ENCODE data around the gene RAB5B.
"Not testable (repeated sequence)": the region's sequence is repeated elsewhere in the genome, so short reads cannot be mapped to it uniquely, and the experiment has no call there.

The RAB5B gene

DNA sequence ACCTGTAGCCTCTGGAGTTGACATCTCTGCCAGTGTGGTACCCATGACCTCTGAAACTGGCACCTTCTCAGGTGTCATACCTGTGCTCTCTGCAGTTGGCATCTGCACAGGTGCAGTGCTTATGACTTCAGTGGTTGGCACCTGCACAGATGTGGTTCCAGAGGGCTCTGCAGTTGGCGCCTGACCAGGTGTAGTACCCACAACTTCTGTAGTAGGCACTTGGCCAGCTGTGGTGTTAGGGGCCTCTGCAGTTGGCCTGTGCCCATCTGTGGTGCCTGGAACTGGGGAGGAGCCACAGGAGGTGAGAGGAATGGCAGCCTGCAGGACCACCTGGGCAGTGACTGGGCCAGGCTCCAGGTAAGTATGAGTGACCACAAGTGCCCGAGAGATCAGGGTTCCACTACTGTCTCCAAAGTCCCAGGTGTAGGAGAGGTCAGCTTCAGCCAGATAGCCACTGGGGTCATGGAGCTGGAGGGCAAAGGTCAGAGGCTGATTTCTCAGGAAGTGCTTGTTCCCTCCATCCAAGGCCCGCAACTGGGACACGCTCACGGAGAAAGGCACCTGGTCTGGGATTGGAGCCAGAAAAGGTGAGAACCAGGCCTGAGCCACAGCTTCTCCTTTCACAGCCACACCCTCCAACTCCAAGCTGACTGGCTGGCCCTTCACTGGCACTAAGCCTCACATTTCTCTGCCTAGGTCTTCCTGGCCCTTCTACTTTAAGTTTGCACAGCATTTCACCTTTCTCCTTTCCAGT, 16.6 kb upstream of the RAB5B start:
- no peak for TF ChIP-seq POLR2A (IDR thresholded peaks at IDR 0.05; ENCODE audit: low read length)
- no peak for TF ChIP-seq GATA1 (IDR thresholded peaks at IDR 0.05; ENCODE audit: low read depth, low read length)
- DNase-seq: no peak

DNA sequence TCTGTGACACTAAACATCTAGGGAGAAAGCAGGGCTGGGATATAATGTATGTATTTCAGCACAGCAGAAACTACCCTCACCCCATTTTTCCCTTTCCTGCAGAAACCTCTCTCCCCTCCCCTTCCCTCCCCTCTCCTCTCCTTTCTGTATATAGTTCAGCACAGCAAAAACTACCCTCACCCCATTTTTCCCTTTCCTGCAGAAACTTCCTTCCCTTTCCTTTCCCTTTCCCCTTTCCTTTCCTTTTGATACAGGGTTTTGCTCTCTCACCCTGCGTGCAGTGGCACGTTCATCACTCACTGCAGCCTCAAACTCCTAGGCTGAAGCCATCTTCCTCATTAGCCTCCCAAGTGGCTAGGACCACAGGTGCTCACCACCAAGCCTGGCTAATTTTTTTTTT, 10.1 kb upstream of the RAB5B start:
- TF ChIP-seq GATA1 (IDR thresholded peaks at IDR 0.05; ENCODE audit: low read depth, low read length) (no peak), POLR2A (IDR thresholded peaks at IDR 0.05; ENCODE audit: low read length) (no peak)
- DNase-seq: no peak

DNA sequence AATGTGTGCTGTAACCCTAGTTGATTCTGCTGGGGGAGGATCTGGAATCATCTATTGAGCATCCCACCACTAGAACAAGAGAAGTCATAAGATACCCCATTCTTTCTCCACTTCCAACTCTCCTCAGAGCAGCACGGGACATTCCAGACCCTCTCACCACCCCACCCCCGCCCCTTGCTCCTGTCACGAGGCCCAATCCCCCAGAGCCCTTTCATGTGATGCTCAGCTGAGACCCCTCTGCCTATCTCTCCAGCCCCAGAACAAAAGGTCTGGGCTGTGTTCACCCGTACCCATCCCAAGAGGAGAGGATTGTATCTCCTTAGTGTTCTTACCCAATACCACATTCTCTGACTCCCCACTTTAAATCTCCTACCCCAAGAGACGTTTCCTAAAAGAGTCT, 8.6 kb upstream of the RAB5B start:
- TF ChIP-seq GATA1 (IDR thresholded peaks at IDR 0.05; ENCODE audit: low read depth, low read length): no peak
- TF ChIP-seq POLR2A (IDR thresholded peaks at IDR 0.05; ENCODE audit: low read length): no peak
- DNase-seq: no peak

DNA sequence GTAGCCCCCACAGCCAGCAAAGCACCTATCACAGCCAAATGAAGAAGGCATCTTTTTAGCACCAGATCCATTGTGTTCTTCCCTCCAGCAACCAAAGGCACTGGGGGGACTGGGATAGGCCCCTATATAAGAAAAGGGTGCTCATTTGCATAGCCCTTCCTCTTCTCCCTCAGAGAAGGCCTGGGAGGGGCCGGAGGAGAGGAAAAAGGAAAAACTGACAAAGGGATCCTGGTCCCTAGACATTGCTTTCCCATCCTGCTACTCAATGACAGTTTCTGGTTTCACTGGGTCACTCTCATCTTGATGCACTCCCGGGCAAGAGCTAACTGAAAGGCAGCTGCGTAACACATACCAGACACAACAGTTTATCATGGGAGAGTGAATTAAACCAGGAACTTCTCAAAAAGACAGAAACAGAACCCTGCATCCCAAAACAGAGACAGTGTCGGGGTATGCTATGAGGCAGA, 7.9 kb upstream of the RAB5B start, which contains the start of gene PMEL:
Gene PMEL (minus strand): TSS at position 102 of the 467 bp plus-strand sequence. CDS start 31 bp downstream, at position 71.
- TF ChIP-seq GATA1 (IDR thresholded peaks at IDR 0.05; ENCODE audit: low read depth, low read length): no peak
- TF ChIP-seq POLR2A (IDR thresholded peaks at IDR 0.05; ENCODE audit: low read length): no peak
- no peak for DNase-seq

DNA sequence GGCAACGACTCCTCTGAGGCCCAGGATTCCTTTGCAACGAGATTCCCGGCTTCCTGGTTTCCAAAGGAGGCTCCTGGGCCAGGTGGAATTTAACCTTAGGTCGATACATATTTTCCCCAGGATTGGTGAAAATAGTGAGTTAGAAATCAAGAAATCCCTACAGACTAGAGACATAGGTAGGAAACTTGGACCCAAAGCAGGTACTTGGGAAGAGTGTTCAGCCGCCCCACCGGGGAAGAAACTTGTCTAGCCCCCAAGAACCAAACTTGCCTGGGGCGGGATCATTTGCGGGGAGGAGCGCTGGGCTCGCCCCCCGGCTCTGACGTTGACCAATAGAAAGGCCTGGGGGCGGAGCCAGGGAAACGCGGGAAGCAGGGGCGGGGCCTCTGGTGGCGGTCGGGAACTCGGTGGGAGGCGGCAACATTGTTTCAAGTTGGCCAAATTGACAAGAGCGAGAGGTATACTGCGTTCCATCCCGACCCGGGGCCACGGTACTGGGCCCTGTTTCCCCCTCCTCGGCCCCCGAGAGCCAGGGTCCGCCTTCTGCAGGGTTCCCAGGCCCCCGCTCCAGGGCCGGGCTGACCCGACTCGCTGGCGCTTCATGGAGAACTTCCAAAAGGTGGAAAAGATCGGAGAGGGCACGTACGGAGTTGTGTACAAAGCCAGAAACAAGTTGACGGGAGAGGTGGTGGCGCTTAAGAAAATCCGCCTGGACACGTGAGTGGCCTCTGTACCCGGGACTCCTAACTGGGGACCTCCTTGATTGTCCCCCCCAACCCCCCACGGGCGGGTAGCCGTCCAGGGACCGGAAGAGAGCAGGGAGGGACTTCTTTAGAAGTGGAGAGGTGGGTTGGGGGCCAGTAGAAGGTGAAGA, 7.2 kb upstream of the RAB5B start, which contains the start of gene CDK2:
Gene CDK2 (plus strand): TSS at position 423 of the 874 bp plus-strand sequence. CDS start 179 bp downstream, at position 602.
- peak; percentile 92 to 95 for DNase-seq
- TF ChIP-seq GATA1 (IDR thresholded peaks at IDR 0.05; ENCODE audit: low read depth, low read length) (no peak), POLR2A (IDR thresholded peaks at IDR 0.05; ENCODE audit: low read length) (peak; percentile 79)

DNA sequence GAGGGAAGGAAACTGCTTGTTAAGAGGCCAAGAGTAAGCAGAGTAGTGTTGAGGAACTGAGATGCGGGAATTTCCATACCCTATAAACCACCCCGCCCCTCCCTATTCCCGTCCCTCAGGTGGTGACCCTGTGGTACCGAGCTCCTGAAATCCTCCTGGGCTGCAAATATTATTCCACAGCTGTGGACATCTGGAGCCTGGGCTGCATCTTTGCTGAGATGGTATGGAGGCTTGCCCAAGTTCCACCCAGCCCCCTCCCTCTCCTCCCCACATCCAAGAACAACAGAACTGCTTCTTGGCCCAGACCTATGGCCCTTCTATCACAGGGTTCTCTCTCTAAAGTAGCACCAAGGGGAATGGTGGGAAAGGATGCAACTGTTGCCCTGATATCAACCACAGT, 4.5 kb upstream of the RAB5B start:
- no peak for DNase-seq
- TF ChIP-seq POLR2A (IDR thresholded peaks at IDR 0.05; ENCODE audit: low read length) (no peak), GATA1 (IDR thresholded peaks at IDR 0.05; ENCODE audit: low read depth, low read length) (no peak)

DNA sequence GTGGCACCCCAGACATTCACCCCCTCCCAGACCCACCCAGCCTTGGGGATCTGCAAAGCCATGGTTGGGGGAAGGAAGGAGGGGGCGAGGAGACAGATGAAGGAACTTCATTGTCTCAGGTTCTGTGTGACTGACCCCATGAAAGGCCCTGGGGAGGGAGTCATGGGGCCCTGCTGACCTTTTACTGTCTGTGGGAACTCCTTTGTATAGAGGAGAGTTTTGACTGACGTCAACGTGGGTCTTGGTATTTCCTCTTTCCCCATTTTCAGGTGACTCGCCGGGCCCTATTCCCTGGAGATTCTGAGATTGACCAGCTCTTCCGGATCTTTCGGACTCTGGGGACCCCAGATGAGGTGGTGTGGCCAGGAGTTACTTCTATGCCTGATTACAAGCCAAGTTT, 3.1 kb upstream of the RAB5B start:
- no peak for TF ChIP-seq POLR2A (IDR thresholded peaks at IDR 0.05; ENCODE audit: low read length)
- TF ChIP-seq GATA1 (IDR thresholded peaks at IDR 0.05; ENCODE audit: low read depth, low read length): no peak
- no peak for DNase-seq

DNA sequence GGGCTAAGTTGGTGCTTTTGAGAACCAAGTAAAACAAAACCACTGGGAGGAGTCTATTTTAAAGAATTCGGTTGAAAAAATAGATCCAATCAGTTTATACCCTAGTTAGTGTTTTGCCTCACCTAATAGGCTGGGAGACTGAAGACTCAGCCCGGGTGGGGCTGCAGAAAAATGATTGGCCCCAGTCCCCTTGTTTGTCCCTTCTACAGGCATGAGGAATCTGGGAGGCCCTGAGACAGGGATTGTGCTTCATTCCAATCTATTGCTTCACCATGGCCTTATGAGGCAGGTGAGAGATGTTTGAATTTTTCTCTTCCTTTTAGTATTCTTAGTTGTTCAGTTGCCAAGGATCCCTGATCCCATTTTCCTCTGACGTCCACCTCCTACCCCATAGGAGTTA, 1.8 kb upstream of the RAB5B start:
- peak; percentile 34 to 46 for DNase-seq
- TF ChIP-seq POLR2A (IDR thresholded peaks at IDR 0.05; ENCODE audit: low read length) (no peak), GATA1 (IDR thresholded peaks at IDR 0.05; ENCODE audit: low read depth, low read length) (no peak)

DNA sequence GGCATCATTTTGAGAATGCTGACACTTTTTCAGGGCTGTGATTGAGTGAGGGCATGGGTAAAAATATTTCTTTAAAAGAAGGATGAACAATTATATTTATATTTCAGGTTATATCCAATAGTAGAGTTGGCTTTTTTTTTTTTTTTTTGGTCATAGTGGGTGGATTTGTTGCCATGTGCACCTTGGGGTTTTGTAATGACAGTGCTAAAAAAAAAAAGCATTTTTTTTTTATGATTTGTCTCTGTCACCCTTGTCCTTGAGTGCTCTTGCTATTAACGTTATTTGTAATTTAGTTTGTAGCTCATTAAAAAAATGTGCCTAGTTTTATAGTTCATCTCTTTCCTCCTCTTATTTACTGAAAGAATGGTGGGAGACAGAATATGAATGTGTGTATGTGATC, 1.4 kb upstream of the RAB5B start:
- DNase-seq: no peak
- TF ChIP-seq GATA1 (IDR thresholded peaks at IDR 0.05; ENCODE audit: low read depth, low read length): no peak
- TF ChIP-seq POLR2A (IDR thresholded peaks at IDR 0.05; ENCODE audit: low read length): no peak

DNA sequence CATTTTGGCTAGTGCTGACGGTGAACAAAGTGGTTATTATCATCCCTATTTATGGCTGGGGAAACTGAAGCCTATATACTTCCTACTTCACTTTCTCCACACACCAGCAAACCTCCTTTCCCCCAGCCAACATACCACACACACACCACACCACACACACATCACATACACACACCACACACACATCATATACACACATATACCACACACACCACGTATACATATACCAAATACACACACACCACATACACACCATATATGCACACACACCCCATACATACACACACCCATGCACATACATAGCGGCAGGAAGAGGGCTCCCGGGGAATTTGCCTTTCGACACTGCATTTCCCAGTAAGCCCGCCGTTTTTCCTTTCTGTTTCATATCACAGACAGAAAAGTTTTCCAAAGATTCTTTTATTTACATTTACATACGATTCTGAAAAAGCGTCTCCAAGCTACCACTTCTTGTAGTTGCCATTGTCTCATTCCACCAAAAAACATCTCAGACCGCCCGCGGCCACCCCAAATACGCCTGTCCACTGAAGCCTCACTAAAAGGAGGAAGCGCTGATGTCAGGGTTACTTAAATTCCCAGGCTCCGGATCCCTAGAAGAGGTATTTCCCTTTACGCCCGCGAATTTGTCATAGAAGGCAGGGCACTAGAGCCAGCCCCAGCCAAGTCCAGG, 823 bp upstream of the RAB5B start:
- peak in 1 of 2 experiments; percentile 75 for DNase-seq
- TF ChIP-seq POLR2A (IDR thresholded peaks at IDR 0.05; ENCODE audit: low read length) (no peak), GATA1 (IDR thresholded peaks at IDR 0.05; ENCODE audit: low read depth, low read length) (no peak)

DNA sequence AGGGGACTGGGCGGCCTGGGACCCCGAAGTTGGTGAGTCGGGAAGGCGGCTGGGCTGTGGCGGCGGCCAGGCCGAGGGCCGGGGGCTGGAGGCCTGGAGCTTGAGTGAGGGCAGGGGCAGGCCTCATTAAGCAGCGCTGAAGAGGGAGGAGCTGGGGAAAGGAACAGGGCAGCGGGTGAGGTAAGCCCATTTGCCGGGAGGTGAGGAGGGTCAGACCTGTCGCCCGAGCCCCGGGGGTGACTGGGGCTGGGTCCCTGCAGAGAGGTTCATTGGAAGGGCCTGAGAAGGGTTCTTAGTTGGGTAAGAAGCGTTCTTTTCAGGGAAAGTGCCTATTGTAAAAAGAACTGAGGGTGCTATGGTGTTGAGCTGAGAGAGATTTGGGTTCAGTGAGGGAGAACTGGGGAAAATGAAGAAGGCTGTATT, 441 bp downstream of the RAB5B start:
- no peak for TF ChIP-seq POLR2A (IDR thresholded peaks at IDR 0.05; ENCODE audit: low read length)
- TF ChIP-seq GATA1 (IDR thresholded peaks at IDR 0.05; ENCODE audit: low read depth, low read length): no peak
- peak; percentile 69 to 80 for DNase-seq

DNA sequence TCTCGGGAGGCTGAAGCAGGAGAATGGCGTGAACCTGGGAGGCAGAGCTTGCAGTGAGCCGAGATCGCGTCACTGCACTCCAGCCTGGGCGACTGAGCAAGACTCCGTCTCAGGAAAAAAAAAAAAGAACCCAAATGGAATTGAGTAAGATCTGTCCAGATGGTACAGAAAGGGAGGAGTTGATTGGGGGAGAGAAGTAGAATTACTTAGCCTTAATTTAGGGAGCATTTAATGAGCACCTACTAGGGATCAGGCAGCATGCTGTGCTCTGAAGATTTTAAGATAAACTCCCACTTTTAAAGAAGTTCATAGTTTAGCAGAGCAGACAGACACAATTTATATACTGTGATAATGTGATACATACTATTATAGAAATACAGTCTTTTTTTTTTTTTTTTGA, 4.5 kb downstream of the RAB5B start:
- no peak for DNase-seq
- TF ChIP-seq GATA1 (IDR thresholded peaks at IDR 0.05; ENCODE audit: low read depth, low read length) (no peak), POLR2A (IDR thresholded peaks at IDR 0.05; ENCODE audit: low read length) (no peak)

DNA sequence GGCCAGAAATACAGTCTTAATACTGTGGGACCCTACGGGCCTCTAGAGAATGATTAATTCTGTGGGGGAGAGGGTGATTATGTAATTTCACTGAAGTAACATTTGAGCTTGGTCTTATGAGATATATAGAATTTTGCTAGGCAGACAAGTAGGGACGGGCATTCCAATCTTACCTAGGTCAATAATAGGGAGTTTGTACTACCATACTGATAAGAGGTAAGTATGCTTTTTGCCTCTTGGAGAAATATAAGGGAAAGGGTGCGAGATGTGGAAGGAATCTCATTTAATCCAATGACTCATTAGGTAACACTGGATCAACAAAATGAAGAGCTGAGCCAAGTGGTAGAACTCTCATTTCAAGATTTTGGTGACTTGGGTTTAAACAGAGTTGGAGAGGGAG, 5.2 kb downstream of the RAB5B start:
- no peak for TF ChIP-seq GATA1 (IDR thresholded peaks at IDR 0.05; ENCODE audit: low read depth, low read length)
- no peak for DNase-seq

DNA sequence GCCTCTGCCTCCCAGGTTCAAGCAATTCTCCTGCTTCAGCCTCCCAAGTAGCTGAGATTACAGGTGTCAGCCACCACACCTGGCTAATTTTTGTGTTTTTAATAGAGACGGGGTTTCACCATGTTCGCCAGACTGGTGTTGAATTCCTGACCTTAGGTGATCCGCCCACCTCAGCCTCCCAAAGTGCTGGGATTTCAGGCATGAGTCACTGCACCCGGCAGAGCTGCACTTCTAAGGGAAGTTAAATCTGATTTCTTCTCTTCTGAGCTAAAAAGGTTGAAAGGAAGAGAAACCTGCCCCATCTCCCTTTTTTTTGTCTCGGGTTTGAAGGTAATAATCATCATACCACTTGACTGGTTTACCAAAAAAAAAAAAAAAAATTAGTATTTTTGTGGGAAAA, 8.0 kb downstream of the RAB5B start:
- not testable (repeated sequence) for DNase-seq

Data from erythroblast (primary cell).